Esophagus muscularis mucosa (tissue), 4 donors: ENCODE data around the gene SLC49A3.

ENCODE experiments used
- CTCF ChIP-seq, 3 experiments: fragments of 200-600 bp in 2 of 3; fragments of 450-650 bp in 1 of 3; sonication (generic) in 2 of 3; IDR thresholded peaks; one replicate each; pipeline ENCODE4 v1.5.1; 2017 to 2019; ENCODE audit warnings: antibody characterized with exemption in 3 of 3, mild to moderate bottlenecking in 2 of 3, moderate library complexity in 1 of 3
- EP300 ChIP-seq: sonication (generic); formaldehyde crosslinking; IDR thresholded peaks from one replicate; pipeline ENCODE4 v1.6.1; 2017; ENCODE audit warnings: antibody characterized with exemption
- POLR2A ChIP-seq: fragments of 450-650 bp; IDR thresholded peaks from one replicate; pipeline ENCODE4 v1.6.1; 2017; ENCODE audit warnings: antibody characterized with exemption, moderate library complexity, mild to moderate bottlenecking, low read depth
- POLR2AphosphoS5 ChIP-seq, 2 donors: sonication (generic); formaldehyde crosslinking; IDR thresholded peaks; one replicate each; pipeline ENCODE4 v1.6.1; 2017; ENCODE audit warnings: antibody characterized with exemption in 2 of 2

DNA sequence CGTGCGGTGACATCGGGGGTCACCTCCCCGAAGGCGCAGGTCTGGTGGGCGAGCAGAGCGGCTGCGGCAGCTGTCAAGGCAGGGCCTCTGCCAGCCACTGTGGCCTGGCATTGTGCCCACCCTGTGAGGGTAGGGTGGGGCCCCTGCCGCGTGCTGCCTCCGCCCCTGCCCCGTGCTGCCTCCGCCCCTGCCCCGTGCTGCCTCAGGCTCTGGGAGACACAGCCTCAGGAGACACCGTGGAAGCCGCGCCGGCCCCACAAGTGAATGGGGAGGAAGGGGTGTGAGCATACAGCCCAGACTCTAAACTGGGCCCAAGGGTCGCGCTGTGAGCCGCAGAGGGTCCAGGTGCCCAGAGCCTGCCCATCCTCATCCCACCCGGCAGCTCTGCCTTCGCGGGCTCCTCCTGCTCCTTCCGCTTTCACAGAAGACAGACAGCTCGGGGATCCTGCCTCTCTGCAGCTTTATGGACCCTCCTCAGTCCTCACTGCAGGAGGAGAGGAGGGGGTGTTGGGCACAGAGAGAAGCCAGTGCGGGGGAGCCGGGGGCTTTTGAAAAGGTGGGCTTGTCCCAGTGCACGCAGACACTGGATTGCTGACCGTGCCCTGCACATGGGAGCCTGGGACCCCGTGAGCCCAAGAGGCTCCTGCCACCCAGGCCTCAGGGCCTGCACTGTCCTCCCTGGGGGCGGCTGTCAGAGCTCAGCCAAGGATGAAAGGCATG is 44.1 kb upstream of the SLC49A3 start:
- TF ChIP-seq POLR2AphosphoS5 (IDR thresholded peaks at IDR 0.05) (no peak), POLR2A (no peak), EP300 (no peak), CTCF (IDR thresholded peaks at IDR 0.05) (no peak)
